Activated CD8-positive, alpha-beta memory T cell treated with anti-CD3 and anti-CD28 coated beads, Interleukin-2, amount 50 U/mL, for 1 hour (primary cell): ENCODE measurements around the gene ECHDC3.
"Not testable (repeated sequence)": the region's sequence is repeated elsewhere in the genome, so short reads cannot be mapped to it uniquely, and the experiment has no call there.

Experiments used
- DNase-seq: peaks from one replicate; pipeline ENCODE4 v3.0.0-alpha.2; 2020; ENCODE audit errors: extremely low read depth

The ECHDC3 gene

DNA sequence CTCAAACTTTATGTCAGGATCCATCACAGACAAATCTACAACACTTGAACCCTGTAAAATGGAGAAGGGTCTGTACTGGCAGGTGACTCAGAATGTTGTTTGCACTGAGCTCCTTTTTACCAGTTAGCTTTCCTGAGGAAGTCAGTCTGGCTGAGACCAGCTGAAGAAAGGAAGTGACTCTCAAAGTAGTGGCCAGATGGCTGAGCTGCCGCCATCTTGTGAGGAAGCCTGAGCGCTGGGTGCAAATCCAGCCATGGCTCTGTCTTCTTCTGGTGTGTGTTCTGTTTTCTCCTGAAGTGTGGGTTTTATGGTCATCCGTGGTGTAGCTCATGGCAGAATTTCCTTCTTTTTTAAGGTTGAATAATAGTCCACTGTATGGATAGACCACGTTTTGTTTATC, 25.5 kb upstream of the ECHDC3 start:
- no peak for DNase-seq

DNA sequence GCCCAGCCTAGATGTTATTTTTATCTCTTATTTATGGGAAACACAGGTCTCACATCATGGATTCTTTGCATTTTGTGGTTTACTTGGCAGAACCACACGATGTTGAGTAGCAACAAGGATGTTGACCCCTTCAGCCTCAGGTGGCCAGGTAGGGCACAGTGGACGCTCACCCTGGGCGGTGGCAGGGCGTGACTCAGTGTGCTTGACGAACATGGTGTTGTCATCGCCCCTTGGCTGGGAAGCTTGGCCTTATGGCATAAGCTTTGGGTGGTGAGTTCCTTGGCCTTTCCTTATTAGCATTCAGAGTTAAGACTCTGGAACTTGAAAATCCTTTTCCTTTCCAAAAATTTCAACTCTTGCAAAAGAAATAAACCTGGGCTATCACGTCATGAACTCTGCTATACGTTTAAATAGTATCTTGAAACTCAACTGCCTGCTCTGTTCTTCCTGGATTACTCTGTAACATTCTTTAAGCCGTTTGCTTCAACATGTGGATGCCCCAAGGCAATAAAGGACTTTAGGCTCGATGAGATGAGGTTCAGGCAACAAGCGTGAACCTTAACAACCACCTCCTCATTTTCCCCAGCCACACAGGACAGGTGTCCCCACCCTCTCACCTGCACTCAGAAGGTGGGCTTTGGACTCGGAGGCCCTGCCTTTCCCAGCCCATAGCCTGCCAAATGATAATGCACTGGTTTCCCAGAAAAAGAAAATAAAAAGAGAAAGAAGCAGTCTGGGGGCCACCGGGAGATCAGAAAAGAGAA, 22.5 kb upstream of the ECHDC3 start:
- DNase-seq, result no peak

DNA sequence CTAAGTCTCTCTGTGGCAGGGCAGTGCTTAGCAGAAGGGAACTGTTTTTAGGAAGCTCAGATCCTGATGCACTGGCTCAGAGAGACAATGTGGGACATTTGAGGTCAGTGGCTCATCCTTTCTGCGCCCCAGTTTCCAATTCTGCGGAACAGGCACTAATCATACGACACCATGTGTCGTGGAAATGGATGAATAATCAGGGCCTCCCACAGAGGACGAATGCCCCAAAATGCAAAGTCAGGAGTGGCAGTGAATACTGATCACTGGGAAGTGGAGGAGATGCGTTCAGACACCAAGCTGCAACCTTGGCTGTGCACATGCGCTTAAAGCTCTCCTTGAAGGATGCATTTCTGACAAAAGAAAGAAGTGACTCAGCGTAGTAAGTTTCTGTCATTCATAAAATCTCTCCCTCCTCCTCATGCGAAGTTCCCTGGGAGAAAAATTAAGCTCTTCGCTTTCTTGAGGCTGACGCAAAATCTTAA, 21.9 kb upstream of the ECHDC3 start:
- DNase-seq, result no peak

DNA sequence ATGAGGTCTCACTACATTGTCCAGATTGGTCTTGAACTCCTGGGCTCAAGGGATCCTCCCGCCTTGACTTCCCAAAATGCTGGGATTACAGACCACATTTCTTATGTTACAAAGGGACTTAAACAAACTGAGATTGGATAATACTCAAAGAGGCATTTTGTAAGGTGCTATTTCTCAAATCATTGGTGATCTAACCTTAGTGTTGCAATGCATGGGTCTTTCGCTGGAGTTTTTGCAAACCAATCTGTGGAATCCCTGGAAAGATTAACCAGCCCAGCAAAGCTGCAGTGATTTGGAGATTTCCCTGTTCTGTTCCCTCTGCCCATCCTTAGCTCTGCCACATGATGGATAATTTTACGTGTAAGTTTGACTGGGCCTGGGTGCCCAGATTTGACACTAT, 20.4 kb upstream of the ECHDC3 start:
- no peak for DNase-seq

DNA sequence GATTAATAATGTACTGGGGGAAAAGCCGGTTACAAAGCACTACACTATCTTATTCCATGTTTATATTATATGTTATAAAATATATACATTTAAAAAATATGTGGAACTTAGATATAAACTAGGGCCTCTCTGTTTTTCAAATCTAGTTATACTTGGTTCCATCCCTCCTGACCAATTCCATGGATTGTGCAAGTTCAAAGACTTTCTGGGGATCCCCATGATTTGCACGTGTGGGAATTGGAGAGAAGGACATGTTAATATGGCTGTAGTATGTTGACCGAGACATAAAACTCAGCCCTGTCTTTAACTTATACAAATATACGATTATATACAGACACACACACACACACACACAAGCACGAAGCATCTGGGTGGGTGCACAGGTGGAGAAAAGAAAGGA, 18.8 kb upstream of the ECHDC3 start:
- DNase-seq, result no peak

DNA sequence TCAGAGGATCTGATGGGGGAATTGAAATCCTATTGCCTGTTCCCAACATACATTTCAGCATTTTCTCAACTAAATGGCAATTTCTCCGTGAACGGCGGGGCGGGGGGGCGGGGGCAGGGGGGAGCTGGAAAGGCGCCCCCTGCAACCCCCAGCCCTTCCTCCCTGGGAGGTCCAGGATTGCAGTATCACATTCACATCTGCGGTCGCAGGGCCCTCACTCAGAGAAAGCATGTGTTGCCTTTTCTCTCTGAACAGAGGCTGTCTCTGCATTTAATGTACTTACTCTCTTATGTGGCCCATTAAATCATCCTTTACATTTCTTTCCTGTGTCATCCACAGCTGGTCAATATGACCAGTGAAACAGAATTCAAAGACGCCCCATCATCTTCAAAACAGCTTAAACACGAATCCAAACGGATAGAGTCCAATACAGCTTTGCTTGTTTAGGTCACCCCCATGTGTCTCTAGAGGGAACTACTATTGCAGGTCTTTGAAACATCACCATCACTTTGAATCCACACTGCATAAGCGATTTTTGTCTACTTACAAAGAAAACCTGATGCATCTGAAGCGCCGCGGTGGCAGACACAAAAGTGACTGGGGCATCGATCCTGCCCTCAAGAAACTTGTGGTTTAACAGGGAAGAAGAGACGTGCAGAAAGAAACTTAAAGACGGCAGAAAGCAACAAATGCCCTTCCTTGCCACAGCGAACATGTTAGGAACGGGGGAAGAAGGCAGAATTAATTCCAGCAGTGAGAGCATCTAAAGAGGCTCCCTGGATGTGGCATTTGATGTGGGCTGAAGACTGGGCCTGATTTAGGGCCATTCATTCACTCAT, 17.0 kb upstream of the ECHDC3 start:
- DNase-seq, result no peak

DNA sequence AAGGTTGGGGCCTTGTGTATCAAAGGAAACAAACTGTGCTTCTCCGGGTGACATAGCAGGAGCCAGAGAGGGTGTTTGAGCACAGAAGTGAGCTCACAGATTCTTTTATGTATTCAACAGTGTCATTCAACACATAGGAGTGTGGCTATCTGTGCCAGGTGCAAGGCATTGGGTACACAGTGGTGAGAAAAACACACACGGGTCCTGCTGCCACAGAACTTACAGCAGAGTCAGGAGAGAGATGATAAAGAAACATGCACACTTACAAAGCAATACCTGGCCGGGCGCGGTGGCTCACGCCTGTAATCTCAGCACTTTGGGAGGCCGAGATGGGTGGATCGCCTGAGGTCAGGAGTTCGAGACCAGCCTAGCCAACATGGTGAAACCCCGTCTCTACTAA, 16.3 kb upstream of the ECHDC3 start:
- DNase-seq, result no peak

DNA sequence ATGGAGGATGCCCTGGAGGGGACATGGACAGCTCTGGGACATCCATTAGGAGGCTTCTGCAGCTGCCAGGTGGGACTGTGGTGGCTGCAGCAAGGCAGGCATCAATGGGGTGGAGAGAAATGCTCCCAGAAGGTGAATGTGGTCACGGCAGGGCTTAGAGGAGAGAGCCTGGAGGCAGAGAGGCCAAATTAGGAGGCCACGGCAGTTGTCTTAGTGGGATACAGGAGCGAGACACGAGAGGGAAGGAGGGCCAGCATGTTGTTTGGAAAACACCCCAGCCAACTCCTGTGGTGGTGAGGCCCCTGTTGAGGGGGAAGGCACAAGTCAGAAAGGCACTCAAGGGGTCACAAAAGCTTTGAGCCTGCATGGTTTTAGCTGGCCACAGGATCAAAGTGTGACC, 14.6 kb upstream of the ECHDC3 start:
- DNase-seq, result no peak

DNA sequence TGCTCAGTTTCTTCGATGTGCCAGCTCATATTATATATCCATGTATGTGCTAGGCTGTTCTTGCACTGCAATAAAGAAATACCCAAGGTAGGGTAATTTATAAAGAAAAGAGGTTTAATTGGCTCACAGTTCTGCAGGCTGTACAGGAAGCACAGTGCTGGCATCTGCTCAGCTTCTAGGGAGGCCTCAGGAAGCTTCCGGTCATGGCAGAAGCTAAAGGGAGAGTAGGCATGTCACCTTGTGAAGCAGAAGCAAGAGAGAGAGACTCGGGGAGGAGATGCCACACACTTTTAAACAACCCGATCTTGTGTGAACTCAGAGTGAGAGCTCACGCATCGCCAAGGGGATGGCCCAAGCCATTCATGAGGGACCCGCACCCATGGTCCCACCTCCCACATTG, 13.8 kb upstream of the ECHDC3 start:
- no peak for DNase-seq

DNA sequence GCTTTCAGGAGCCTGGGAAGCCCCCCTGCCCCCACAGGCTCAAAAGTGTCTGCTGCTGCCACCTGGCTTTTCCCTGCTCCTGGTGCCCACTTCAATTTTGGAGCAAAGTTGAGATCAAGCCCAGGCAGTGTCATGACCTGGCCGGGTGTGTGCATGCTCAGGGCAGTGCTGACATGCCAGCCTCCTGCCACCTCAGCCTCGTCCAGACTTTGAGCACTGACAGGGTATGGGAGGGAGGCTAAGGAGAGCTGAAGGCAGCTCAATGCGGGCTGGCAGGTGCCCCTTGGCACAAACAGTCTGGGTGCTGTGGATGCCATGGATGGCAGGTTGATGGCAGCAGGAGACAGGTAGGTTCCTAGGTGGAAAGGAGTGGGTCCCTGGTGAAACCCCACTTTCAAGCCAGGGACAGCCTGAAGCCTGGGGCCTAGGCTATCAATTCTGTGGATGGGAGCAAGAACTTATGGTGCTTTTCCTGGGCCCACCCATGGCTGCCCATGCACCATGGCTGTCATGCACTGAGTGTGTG, 12.3 kb upstream of the ECHDC3 start:
- DNase-seq, result no peak

DNA sequence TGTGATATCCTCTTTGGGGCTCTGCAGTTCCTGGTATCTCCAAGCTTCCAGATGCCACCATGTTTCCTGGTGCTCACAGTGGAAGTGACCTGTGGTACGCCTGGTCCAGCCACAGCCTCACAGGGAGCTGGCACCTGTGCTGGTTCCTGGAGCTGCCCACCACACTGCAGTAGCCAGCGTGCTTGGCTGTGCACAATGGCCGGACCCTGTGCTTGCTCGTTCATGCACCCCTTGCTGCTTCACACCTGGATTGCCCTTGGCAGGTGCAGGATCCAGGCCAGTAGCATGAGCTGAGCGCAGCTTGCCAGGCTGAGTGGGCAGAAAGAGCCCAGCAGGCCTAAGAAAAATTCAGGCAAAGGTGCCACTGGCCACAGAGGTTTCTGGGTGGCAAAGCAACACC, 11.4 kb upstream of the ECHDC3 start:
- DNase-seq, result no peak

DNA sequence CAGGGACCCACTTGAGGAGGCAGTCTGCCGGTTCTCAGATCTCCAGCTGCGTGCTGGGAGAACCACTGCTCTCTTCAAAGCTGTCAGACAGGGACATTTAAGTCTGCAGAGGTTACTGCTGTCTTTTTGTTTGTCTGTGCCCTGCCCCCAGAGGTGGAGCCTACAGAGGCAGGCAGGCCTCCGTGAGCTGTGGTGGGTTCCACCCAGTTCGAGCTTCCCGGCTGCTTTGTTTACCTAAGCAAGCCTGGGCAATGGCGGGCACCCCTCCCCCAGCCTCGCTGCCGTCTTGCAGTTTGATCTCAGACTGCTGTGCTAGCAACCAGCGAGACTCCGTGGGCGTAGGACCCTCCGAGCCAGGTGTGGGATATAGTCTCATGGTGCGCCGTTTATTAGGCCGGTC, 5.4 kb upstream of the ECHDC3 start:
- not testable (repeated sequence) for DNase-seq

DNA sequence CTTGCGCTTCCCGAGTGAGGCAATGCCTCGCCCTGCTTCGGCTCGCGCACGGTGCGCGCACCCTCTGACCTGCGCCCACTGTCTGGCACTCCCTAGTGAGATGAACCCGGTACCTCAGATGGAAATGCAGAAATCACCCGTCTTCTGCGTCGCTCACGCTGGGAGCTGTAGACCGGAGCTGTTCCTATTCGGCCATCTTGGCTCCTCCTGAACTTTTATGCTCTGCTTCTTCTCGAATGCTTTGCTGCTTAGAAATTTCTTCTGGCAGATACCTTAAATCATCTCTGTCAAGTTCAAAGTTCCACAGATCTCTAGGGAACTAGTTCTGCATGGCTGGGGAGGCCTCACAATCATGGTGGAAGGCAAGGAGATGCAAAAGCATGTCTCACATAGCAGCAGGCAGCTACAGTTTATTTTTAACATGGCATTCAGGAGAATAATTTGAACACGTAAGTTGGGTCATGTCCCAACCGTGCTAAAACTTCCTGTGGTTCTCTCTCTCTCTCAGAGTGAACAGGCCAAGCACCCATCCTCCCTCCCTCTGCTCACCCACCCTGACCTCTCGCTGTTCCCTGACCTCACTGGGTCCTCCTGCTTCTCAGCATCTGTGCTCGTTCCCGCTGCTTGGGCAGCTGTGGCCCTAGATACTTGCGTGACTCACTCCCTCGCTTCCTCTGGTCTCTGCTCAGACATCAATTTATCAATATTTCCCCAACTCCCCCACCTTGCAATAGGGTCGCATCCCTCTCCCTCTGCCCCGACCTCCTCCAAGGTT, 4.7 kb upstream of the ECHDC3 start:
- DNase-seq, result not testable (repeated sequence)

DNA sequence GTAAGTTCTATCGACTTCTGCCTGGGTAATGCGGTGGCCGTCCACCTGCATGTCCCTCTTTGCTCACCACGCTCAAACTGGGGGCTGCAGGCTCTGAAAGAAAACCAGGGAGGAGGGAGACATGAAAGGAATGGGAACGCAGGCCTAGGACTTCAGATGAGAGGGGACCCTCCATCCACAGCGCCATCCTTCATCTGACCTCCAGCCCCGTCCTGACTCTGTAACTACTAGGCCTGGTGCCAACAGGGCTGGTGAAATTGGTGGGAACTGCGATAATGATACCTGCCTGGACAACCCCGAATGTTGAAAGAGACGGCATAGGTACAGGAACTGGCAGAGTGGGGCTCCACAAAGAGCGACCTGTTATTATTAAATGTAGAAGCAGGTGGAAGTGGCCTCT, 1.3 kb upstream of the ECHDC3 start:
- DNase-seq, result no peak

DNA sequence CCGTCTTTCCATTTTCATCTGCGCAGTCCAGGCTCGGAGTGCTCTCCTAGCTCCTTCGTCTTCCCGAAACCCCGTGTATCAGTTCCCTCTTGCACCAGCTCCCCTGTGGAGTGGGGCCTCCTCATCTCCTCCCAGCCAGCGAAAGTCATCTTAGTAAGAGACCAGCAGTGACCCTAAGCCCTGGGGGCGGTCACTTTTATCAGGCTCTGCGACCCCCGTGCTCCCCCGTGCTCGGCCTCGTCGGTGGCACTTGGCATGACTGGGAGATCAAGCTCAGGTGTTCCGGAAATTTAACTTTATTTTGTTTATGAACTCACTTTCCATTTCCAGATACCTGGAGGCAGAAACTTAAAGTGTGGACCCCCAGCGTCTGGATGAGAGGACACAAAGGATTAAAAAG, 574 bp upstream of the ECHDC3 start:
- DNase-seq, result no peak

DNA sequence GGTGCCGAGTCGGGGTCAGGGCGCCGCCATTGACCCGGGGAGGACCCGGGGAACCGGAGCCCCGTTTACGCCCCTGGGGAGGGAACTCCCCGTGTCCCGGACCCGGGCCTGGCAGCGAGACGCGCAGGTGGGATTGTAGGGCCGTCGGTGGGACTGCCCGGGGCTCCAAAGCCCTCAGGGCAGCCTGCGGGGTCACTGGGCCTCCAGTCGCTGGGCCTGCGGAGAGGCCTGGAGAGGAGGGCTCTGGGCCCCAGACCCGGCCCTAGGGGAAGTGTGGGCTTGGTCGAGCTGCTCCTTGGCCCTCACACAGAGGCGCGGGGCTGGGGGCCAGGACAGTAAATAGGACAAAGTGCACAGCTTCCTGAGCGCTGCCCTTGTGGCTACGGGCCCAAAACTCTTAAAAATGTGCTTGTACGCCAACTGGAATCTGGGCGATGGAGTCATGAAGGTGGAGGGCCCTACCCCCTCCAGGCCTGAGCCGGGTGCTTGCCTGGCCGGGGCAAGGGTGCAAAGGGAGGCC, 657 bp downstream of the ECHDC3 start:
- DNase-seq, result no peak

DNA sequence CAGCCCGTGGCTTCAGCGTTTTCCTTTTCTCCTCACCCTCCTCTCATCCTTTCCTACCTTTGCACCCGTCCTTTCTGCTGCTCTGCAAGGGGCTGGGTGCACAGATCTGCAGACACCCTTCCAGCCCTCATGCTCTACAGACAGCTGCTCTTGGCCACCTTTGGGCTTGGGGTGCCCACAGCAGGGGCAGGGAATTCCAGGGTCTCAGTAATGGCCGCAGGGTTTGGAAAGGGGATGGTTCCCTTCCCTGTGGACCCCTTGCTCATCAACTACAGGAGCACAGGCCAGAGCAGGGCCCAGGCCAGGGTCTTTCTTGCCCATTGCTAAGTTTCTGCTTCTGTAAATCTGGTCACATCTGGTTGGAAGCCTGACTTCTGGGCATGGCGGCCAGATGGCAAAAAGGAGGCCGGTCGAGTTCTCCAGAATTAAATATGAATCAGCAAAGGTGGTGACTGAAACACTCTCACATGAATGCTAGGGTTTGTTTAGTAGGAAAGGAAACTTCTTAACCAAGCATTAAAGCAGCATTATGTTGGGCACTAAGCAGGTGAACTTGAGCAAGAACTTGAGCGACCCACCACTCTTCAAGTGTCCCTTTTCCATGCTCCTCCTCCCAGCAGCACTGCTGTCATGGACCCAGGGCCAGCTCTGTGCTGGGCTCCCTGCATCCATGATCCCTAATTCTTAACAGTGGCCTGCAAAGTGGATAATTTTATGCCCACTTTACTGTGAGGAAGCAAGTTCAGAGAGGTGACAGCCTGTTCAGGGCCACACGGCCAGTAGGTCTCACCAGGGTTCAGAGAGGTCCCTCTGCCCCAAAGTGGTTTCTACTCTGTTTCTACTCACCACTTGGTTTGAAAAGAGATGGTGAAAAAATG, 1.5 kb downstream of the ECHDC3 start:
- no peak for DNase-seq

DNA sequence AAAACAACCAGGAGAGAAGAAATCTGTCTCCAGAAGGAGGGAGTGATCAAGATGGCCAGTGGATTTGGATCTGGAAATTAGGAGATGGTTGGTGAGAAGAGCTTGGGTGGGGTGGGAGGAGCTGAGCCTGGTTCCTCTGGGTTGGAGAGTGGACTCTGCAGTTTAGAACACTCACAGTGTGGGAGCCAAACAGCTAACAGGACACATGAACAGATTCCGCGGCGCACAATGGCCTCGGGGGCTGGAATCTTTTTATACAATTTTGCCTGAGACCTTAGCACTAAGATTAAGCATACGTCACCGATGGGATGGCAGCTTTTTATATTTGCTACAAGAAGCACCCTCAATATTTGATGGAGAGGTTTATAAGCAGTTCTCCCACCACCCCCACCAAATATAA, 2.9 kb downstream of the ECHDC3 start:
- no peak for DNase-seq

DNA sequence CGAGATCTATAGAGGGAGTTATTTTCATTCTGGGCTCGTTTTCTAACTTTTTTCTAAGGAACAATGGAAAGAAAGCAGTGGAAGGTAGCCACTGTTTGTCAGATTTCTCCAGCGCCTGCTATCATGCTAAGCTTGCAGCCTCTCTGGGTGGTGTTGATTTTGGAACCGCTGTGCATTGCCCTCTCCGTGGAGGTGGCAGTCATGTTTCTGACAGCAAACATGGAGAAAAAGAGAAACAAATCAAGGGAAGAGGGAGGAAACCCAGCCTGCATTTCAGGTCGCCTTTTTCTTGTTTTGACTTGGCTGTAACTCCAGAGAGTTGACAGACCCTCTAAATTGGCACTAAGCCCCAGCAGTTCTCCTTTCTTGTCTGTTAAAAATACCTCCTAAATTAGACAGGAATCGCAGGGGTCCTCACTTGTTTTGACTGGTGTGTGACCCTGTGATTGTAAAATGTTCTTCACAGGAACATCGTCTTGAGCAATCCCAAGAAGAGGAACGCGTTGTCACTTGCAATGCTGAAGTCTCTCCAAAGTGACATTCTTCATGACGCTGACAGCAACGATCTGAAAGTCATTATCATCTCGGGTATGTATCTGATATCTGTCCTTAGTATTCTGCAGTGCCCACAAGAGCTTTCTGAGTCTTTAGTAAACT, 4.8 kb downstream of the ECHDC3 start:
- no peak for DNase-seq

DNA sequence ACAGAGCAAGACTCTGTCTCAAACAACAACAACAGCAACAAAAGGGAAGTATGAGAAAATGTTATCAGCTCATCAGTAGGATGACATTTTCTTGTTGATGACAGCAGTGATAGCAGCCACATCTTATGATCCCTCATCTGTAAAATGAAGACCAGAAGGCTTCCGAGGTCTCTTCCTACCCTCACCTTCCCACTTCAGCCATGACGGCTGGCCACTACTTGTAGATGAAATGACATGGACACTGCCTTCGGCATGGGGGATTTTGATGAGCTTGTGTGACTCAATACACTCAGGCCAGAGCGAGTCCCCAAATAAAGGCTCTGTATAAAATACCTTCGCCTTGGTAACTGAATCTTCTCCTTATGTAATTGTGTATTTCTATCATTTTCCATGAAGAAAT, 6.7 kb downstream of the ECHDC3 start:
- DNase-seq, result no peak
